Breast epithelium (tissue), 4 donors: ENCODE data around the gene PAMR1. TPM values are rescaled to one million over a fixed set of nuclear protein-coding genes. Genes with fewer than 3 reads are reported as not detected.

Experiments
- DNase-seq, 2 donors: peaks; one replicate each; pipeline ENCODE4 v3.0.0-alpha.2; 2019; ENCODE audit warnings: low spot score in 2 of 2
- H3K27ac ChIP-seq, 2 donors: fragments of 200-600 bp; sonication (generic) in 1 of 2; one replicate each; pipeline ENCODE4 v1.5.1; 2016 to 2019; ENCODE audit warnings: mild to moderate bottlenecking in 1 of 2
- H3K27me3 ChIP-seq, 2 donors: fragments of 200-600 bp; sonication (generic) in 1 of 2; one replicate each; pipeline versions ENCODE4 v1.5.1 to v1.6.0; 2017 to 2019; ENCODE audit warnings: control low read depth in 1 of 2, mild to moderate bottlenecking in 1 of 2
- H3K36me3 ChIP-seq: fragments of 200-600 bp; one replicate; pipeline ENCODE4 v1.5.1; 2019
- H3K4me1 ChIP-seq, 2 donors: fragments of 200-600 bp; sonication (generic); one replicate each; pipeline ENCODE4 v1.5.1; 2016 to 2019; ENCODE audit warnings: control low read depth in 1 of 2
- H3K4me3 ChIP-seq, 3 donors: fragments of 200-600 bp; sonication (generic); 1 replicate in 2 of 3; 2 replicates in 1 of 3; pipeline ENCODE4 v1.5.1; 2016 to 2019; ENCODE audit warnings: mild to moderate bottlenecking in 3 of 3, moderate library complexity in 2 of 3
- H3K9me3 ChIP-seq, 2 donors: fragments of 200-600 bp; sonication (generic) in 1 of 2; one replicate each; pipeline ENCODE4 v1.5.1; 2016 to 2019; ENCODE audit warnings: control low read depth in 1 of 2
- POLR2A ChIP-seq: fragments of 450-650 bp; IDR thresholded peaks from one replicate; pipeline ENCODE4 v1.6.1; 2016; ENCODE audit warnings: antibody characterized with exemption, mild to moderate bottlenecking, moderate library complexity
- POLR2AphosphoS5 ChIP-seq, 3 donors: sonication (generic); formaldehyde crosslinking; IDR thresholded peaks; one replicate each; pipeline ENCODE4 v1.6.1; 2017; ENCODE audit warnings: antibody characterized with exemption in 3 of 3
- intact Hi-C: fragments of 100-400 bp; cut with DNase I; formaldehyde crosslinking; loops from one replicate; pipeline ENCODE4 v1.15.1; 2023; ENCODE audit warnings: low total_unique reads
- total RNA-seq, 3 donors: library from RNA; depleted of rRNA; stranded (reverse); fragments of >200 nt; gene quantifications; one replicate each; pipeline ENCODE4 v1.1.0, GENCODE V29; 2016
- TF ChIP-seq, protein P1 (sequence below), 3 donors: fragments of 450-650 bp; IDR thresholded peaks; one replicate each; pipeline ENCODE4 v1.5.1; 2016 to 2017; ENCODE audit warnings: antibody characterized with exemption in 3 of 3, mild to moderate bottlenecking in 3 of 3, moderate library complexity in 3 of 3

Gene PAMR1
- total RNA-seq, 3 donors from 2014 or later: 8.8 to 36.4 (median 11.3) TPM

DNA sequence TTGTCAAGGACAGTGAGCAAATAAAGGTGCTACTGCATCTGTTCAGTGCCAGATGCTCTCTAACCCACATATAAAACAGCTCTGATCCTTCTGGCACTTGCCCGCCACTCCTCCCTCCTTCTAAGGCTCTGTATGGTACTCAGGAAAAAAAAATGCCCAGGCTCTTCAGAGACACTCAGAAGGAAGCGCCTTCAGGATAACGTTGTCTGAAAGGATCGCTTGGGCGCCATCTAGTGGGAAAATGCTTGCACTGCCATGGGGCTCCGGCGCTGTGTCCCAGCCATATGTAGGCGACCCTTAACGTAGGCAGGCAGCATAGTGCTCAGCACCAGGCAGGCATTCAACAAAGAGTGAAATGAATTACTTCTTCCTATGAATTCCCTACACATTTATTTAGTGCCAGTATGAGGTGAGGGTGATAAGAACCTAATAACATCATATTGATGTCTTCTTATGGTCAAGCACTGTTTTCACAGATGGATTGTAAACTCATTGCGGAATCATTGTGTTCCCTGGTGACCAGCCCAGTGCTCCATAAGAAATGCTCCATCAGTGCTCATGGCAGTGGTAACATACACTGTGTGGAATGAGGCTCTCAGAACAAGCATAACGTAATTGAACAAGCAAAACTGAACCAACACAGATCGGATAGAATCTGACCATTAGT is 39.6 kb downstream of the PAMR1 start:
- Histone ChIP-seq H3K9me3 (no peaks in the 10 kb centered on the region), H3K4me3 (no peak overlapping the region), H3K27me3 (no peaks in the 10 kb centered on the region), H3K4me1 (no peaks in the 10 kb centered on the region), H3K36me3 (no peaks in the 10 kb centered on the region), H3K27ac (no peak overlapping the region)
- intact Hi-C loops: loop anchor here (10.0 kb wide), 1 partner anchor 551 kb away; no protein-coding TSS in a partner anchor
- DNase-seq: peak; percentile 65 to 72
- no peak for TF ChIP-seq POLR2AphosphoS5 (IDR thresholded peaks at IDR 0.05)
- TF ChIP-seq POLR2A: no peak
- TF ChIP-seq, protein P1, sequence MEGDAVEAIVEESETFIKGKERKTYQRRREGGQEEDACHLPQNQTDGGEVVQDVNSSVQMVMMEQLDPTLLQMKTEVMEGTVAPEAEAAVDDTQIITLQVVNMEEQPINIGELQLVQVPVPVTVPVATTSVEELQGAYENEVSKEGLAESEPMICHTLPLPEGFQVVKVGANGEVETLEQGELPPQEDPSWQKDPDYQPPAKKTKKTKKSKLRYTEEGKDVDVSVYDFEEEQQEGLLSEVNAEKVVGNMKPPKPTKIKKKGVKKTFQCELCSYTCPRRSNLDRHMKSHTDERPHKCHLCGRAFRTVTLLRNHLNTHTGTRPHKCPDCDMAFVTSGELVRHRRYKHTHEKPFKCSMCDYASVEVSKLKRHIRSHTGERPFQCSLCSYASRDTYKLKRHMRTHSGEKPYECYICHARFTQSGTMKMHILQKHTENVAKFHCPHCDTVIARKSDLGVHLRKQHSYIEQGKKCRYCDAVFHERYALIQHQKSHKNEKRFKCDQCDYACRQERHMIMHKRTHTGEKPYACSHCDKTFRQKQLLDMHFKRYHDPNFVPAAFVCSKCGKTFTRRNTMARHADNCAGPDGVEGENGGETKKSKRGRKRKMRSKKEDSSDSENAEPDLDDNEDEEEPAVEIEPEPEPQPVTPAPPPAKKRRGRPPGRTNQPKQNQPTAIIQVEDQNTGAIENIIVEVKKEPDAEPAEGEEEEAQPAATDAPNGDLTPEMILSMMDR (IDR thresholded peaks at IDR 0.05): peak; percentile 80 to 88 (median 82)

DNA sequence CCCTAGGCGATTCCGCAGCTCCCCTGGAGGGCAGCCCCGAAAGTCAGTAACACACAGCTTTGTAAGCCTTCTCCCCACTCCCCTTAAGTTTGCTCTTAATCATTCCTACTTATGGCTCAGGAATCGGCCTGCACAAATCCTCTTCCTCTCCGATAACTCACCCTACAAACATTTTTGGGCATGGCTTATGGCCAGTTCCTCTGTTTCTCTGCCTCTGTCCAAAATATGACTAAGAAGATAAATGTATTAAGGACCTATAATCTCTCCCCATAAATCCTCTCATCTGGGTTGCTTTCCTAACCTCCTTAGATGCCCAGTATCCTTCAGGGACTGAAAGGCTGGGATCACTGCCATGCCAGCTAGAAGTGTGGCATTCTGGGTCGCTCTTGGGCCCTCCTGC is 41.0 kb downstream of the PAMR1 start:
- TF ChIP-seq POLR2AphosphoS5 (IDR thresholded peaks at IDR 0.05): no peak
- TF ChIP-seq, protein P1 (IDR thresholded peaks at IDR 0.05): no peak
- no peak for TF ChIP-seq POLR2A
- DNase-seq: no peak
- intact Hi-C loops: loop anchor here (10.0 kb wide), 1 partner anchor 550 kb away; no protein-coding TSS in a partner anchor

DNA sequence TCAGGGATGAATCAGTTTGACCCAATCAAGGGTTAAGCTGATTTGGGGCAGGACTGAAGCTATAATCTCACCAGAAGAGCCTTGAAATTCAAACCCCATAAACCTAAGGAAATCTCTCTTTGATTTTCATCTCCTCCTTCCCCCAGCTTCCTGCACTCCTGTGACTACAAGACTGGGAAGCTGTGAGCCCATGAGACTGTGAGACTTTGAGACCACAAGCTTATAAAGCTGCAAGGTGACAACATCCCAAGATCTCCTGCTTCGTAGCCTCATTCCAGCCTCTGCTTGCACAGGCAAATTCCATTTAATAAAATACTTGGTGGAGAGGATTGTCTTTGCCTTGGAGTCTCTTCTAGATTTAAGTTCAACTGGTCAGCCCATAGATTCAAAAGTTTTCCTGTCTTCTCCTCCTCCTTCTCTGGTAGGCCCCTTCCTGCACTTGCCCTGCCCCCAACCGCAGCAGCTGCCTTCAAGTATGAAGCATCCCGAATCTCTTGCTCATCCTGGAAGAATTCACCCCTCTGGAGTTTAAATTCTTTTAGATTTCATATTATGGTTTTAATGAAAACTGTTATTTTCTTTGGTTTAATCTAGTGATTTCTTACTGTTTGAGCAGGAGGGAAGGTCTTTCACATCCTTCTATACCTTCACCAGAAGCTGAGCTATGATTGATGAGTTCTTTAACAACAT is 42.1 kb downstream of the PAMR1 start:
- no peaks in the 10 kb centered on the region for H3K4me1 ChIP-seq
- no peaks in the 10 kb centered on the region for H3K9me3 ChIP-seq
- intact Hi-C loops: loop anchor here (10.0 kb wide), 1 partner anchor 548 kb away; no protein-coding TSS in a partner anchor
- DNase-seq: no peak
- TF ChIP-seq POLR2AphosphoS5 (IDR thresholded peaks at IDR 0.05) (no peak), POLR2A (no peak)
- TF ChIP-seq, protein P1 (IDR thresholded peaks at IDR 0.05): no peak
- no peak overlapping the region for H3K27ac ChIP-seq
- no peaks in the 10 kb centered on the region for H3K36me3 ChIP-seq
- H3K4me3 ChIP-seq: no peak overlapping the region
- no peaks in the 10 kb centered on the region for H3K27me3 ChIP-seq

More for the DNA sequence above, 41.0 kb downstream of the PAMR1 start:
- no peaks in the 10 kb centered on the region for H3K27me3 ChIP-seq
- H3K4me1 ChIP-seq: no peaks in the 10 kb centered on the region
- no peaks in the 10 kb centered on the region for H3K9me3 ChIP-seq
- no peak overlapping the region for H3K4me3 ChIP-seq
- H3K36me3 ChIP-seq: no peaks in the 10 kb centered on the region
- H3K27ac ChIP-seq: no peak overlapping the region

DNA sequence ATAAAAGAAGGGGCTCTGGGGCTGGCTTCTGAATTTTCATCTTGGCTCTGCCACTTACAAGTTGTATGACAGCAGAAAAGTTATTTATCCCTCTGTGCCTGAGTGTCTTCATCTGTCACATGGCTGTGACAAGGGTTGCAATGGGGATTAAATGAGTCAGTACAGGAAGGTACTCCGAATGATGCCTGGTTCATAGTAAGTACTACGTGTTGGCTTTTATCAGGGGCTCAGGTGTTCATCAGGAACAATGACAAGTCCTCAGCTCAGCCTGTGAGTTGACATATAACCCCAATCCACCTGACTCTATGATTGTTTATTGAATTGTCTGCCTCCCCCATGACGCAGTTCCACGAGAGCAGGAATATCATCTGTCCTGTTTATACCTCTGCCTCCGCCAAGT is 45.7 kb downstream of the PAMR1 start:
- H3K4me3 ChIP-seq: no peak overlapping the region
- H3K36me3 ChIP-seq: no peaks in the 10 kb centered on the region
- no peak for TF ChIP-seq POLR2AphosphoS5 (IDR thresholded peaks at IDR 0.05)
- TF ChIP-seq, protein P1 (IDR thresholded peaks at IDR 0.05): no peak
- TF ChIP-seq POLR2A: no peak
- H3K27ac ChIP-seq: no peak overlapping the region
- H3K4me1 ChIP-seq: no peaks in the 10 kb centered on the region
- no peaks in the 10 kb centered on the region for H3K9me3 ChIP-seq
- intact Hi-C loops: loop anchor here (10.0 kb wide), 1 partner anchor 545 kb away; no protein-coding TSS in a partner anchor
- no peaks in the 10 kb centered on the region for H3K27me3 ChIP-seq
- DNase-seq: no peak
